Islet precursor cell (in vitro differentiated cells): Measurements from ENCODE around the gene SPATA31D3.
"Not testable (repeated sequence)": the region's sequence is repeated elsewhere in the genome, so short reads cannot be mapped to it uniquely, and the experiment has no call there.

Experiments
- DNase-seq: peaks from one replicate; pipeline ENCODE4 v3.0.0-alpha.2; 2018

Gene SPATA31D3

GRCh38 chr9:81943393-81943792, at the start of gene SPATA31D3:
Gene SPATA31D3 (plus strand): TSS chr9:81943500. CDS start chr9:81943586, 86 bp downstream.
- not testable (repeated sequence) for DNase-seq

- DNase-seq, result no peak
Observed at GRCh38 chr9:81893929-81894328, 49.4 kb upstream of the SPATA31D3 start.

DNA sequence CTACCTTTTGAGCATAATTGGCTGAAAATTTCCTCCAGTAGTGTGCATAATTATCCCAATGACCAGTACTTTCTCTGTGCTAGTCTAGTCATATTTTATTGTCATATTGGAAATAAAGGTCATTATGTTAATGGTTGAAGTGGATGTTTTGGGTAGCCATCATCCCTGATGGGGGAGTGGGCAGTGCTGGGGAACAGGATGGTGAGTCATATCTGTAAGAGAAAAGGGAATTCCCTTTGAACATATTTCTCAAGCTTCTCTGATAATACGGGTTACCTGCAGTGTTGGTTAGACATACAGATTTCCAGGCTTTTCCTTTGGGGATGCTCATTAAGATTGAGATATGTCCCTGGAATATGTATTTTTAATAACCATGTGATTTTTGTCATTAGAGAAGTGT, 48.4 kb upstream of the SPATA31D3 start:
- DNase-seq, result no peak

DNA sequence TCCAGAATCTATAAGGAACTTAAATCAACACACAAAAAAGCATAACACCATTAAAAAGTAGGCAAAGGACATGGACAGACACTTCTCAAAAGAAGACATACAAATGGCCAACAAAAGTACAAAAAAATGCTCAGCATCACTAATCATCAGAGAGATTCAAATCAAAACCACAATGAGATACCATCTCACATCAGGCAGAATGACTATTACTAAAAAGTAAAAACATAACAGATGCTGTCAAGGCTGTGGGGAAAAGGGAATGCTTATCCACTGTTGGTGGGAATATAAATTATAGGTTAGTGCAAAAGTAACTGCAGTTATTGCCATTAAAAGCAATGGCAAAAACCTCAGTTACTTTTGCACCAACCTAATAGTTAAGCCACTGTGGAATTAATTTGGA, 47.2 kb upstream of the SPATA31D3 start:
- no peak for DNase-seq

GRCh38 chr9:81898851-81899250, 44.4 kb upstream of the SPATA31D3 start:
- no peak for DNase-seq

- no peak for DNase-seq
Observed at GRCh38 chr9:81902196-81902595, 41.1 kb upstream of the SPATA31D3 start.

- DNase-seq, result no peak
Observed at GRCh38 chr9:81902626-81903025, 40.7 kb upstream of the SPATA31D3 start.

GRCh38 chr9:81906671-81907070, 36.6 kb upstream of the SPATA31D3 start:
- DNase-seq, result no peak

DNA sequence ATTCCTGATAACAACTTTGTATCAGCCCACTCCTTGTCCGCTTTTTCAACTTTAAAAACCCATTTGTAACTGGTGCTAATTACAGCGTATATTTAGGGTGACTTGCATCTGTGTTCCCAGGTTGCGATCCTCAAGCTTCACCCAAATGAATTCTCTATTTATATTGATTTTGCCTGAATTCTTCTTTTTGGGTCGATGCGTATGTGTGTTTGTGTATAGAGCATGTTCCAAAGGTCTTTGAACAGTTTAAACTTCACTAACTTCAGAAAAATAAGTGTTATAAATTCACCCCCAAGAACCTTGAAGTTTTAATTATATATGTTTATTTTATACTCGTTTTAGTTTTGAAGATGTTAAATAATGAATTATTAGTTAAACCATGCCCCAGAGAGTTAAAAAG, 31.2 kb upstream of the SPATA31D3 start:
- no peak for DNase-seq

- no peak for DNase-seq
Observed at GRCh38 chr9:81915801-81916505, 27.3 kb upstream of the SPATA31D3 start.

GRCh38 chr9:81918507-81918906, 24.8 kb upstream of the SPATA31D3 start:
- not testable (repeated sequence) for DNase-seq

- DNase-seq, result not testable (repeated sequence)
Observed at GRCh38 chr9:81928305-81928704, 15.0 kb upstream of the SPATA31D3 start, which contains the start of gene SPATA31D4. Gene SPATA31D4 (plus strand): TSS chr9:81928428. CDS start chr9:81928514, 86 bp downstream.

DNA sequence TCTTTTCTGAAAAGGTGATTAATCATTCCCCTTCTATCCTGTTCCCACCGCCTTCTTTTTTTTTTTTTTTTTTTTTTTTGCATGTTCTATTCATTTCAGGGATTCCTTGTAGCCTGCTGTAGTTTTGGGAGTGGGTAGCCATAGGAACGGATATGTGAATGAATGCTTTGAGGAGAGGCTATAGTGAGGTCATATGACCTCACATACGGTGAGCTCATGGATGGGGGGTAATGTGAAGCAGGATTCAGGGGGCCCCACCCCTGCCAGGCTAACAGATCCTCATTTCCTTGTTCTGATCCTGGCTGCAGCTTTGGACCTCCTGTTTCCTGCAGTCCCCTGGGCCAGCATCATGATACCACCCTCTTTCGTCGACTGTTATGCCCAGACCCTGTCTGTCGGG, 13.2 kb upstream of the SPATA31D3 start:
- DNase-seq, result not testable (repeated sequence)

DNA sequence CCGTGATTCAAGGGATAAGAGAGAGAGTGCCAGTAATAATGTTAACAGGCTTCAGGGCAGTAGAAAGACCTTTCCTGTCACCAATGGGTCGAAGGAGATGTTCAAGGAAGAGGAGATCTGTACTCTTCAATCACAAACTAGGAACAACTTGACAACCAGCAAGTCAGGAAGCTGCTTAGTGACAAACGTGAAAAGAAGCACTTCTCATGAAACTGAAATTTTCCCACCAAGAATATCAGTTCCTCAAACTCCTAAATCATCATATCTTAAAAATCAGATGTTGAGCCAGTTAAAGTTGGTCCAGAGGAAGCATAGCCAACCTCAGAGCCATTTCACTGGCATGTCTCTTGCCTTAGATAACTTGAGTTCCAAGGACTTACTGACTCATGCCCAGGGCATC, 9.8 kb upstream of the SPATA31D3 start:
- DNase-seq, result not testable (repeated sequence)

GRCh38 chr9:81948650-81949049, 5.3 kb downstream of the SPATA31D3 start:
- not testable (repeated sequence) for DNase-seq

GRCh38 chr9:81953096-81953495, 9.8 kb downstream of the SPATA31D3 start:
- no peak for DNase-seq

DNA sequence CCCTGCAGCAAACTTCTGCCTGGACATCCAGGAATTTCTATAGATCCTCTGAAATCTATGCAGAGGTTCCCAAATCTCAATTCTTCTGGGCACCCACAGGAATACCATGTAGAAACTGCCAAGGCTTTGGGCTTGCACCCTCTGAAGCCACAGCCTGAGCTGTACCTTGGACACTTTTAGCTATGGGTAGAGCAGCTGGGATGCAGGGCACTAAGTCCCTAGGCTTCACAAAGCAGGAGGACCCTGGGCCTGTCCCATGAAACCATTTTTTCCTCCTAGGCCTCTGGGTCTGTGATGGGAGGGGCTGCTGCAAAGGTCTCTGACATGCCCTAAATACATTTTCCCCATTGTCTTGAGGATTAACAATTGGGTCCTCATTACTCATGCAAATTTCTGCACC, 12.3 kb downstream of the SPATA31D3 start:
- DNase-seq, result no peak

GRCh38 chr9:81964218-81965171, 21.2 kb downstream of the SPATA31D3 start:
- no peak for DNase-seq

GRCh38 chr9:81968026-81968425, 24.7 kb downstream of the SPATA31D3 start:
- no peak for DNase-seq

DNA sequence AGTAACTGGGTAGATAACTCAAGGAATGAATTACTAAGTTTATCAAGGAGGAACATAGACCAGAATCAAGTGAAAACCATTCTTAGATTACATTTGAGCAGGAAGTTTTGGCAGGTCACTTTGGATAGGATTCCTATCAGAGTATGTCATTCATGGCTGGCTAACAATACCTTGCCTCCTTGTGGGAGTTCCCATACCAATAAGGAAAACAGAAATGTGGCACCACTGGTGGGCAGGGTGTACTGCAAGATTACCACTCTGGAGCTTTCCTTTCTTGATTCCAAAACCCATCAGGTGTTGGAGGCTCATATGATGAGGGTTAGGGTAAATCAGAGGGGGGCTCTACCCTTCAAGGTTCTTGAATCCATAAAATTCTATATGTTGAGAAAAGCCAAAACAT, 26.7 kb downstream of the SPATA31D3 start:
- DNase-seq, result no peak

DNA sequence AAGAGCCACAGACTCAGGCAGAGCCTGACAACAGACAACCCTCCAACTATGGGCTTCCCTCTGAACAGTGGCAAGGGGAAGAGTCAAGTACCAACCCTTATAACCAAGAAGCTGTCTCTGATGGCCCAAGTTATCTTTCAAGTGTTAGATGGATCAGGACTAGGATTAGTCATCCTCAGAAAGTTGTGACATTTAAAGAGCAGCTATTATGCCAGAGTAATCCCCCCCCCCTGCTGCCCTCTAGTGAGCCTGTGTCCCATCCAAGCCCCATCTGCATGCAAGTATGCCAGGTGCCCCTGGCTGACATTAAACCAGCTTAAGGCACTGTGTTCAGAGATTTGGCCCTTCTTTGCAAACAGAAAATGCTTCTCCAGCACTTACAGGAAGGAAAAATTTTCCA, 28.4 kb downstream of the SPATA31D3 start:
- no peak for DNase-seq

DNA sequence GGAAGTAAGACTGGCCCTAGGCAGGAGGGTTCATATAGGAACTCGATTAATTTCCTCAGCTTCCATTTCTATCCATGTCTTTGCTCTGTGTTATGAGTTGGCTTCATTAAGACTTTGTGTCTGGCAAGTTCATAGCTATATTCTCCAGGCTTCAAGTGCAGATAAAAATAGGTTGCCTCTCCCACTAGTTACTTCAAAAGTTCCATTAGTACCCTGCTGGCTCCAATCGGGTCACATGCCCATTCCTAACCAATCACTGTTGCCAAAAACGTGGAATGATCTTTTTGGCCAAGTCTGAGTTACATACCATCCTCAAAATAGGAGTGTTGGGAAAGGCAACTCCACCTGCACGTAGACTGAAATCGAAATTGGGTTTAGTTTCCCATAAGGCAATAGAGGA, 31.5 kb downstream of the SPATA31D3 start:
- DNase-seq, result no peak

DNA sequence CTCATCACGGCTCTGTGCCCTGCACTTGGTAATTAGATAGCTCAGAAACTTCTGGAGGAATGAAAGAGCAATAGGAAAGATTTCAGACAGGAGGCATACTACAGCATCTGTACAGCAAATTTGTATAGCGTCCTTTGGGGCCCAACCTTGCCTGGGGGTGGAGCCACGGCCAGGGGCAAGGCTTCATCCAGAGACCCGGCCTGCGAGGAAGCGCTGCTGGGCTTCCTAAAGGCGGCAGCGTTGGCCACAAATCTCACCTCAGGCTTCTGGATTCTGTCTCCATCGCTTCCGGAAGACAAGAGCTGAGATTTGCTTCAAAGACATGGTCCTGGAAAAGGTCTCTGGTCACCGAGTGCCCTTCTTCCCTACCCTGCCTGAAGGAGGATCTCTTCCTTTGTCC, 33.1 kb downstream of the SPATA31D3 start:
- no peak for DNase-seq

- no peak for DNase-seq
Observed at GRCh38 chr9:81979196-81979595, 35.9 kb downstream of the SPATA31D3 start.
